Measurements from ENCODE around the gene TSPYL2.

Gene TSPYL2

DNA sequence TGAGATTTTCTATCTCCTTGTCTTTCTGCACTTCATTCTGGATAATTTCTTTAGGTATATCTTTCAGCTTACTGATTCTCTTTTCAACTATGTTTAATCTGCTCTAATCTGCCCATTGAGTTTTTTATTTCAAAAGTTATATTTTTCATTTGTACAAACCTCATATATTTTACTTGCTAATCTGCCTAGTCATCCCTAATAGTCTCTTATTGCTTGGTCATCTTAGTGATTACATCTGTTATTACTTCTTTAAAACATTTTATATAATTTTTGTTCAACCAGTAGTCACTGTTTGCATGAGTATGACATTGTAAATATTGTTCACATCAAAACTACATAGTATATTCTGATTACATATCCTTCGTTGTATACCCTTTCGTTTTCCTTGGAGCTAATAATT, 44.2 kb downstream of the TSPYL2 start:
- DNase-seq: no peak

GRCh38 chrX:53128097-53128749, 46.1 kb downstream of the TSPYL2 start:
- no peak for DNase-seq

GRCh38 chrX:53133400-53133799, 51.2 kb downstream of the TSPYL2 start:
- DNase-seq: no peak

- no peak for DNase-seq
Measured at GRCh38 chrX:53135581-53135980, 53.4 kb downstream of the TSPYL2 start.

All from COR-L47 (cell line).